H9 (cell line): ENCODE data around the gene PCDHGA2. TPM values are rescaled to one million over a fixed set of nuclear protein-coding genes. Genes with fewer than 3 reads are reported as not detected.

Experiments
- DNase-seq: peaks from one replicate; pipeline ENCODE4 v3.0.0-alpha.2; 2017
- H2AFZ ChIP-seq: one replicate; pipeline ENCODE4 v1.6.1; 2013; ENCODE audit warnings: mild to moderate bottlenecking, low read length, control low read depth, moderate library complexity
- H2AK5ac ChIP-seq: 2 replicates; pipeline ENCODE4 v1.6.1; 2013; ENCODE audit warnings: low read length, control low read depth, mixed read lengths; ENCODE audit not compliant: insufficient read length
- H2BK120ac ChIP-seq: one replicate; pipeline ENCODE4 v1.6.1; 2013; ENCODE audit warnings: low read depth, mild to moderate bottlenecking, low read length, control low read depth, inconsistent platforms; ENCODE audit not compliant: poor library complexity, severe bottlenecking
- H2BK12ac ChIP-seq: 2 replicates; pipeline ENCODE4 v1.6.1; 2013; ENCODE audit warnings: low read length, control low read depth, mixed read lengths, low read depth; ENCODE audit not compliant: insufficient read length
- H2BK15ac ChIP-seq: 2 replicates; pipeline ENCODE4 v1.6.1; 2013; ENCODE audit warnings: low read depth, low read length, control low read depth
- H2BK20ac ChIP-seq: one replicate; pipeline ENCODE4 v1.6.1; 2013; ENCODE audit warnings: low read depth, mild to moderate bottlenecking, low read length, control low read depth, inconsistent platforms; ENCODE audit not compliant: poor library complexity, severe bottlenecking
- H2BK5ac ChIP-seq: 2 replicates; pipeline ENCODE4 v1.6.1; 2013; ENCODE audit warnings: low read length, control low read depth, mixed read lengths; ENCODE audit not compliant: insufficient read length
- H3K14ac ChIP-seq: 2 replicates; pipeline ENCODE4 v1.6.1; 2013; ENCODE audit warnings: low read length, control low read depth; ENCODE audit not compliant: insufficient read depth
- H3K18ac ChIP-seq: 2 replicates; pipeline ENCODE4 v1.6.1; 2013; ENCODE audit warnings: low read depth, mild to moderate bottlenecking, mixed read lengths, low read length, control low read depth; ENCODE audit not compliant: insufficient read length
- H3K23ac ChIP-seq: 2 replicates; pipeline ENCODE4 v1.6.1; 2013; ENCODE audit warnings: low read length, control low read depth, mixed read lengths, low read depth; ENCODE audit not compliant: insufficient read length
- H3K23me2 ChIP-seq: 2 replicates; pipeline ENCODE4 v1.6.1; 2013; ENCODE audit warnings: low read depth, mild to moderate bottlenecking, mixed read lengths, low read length, control low read depth; ENCODE audit not compliant: insufficient read length, poor library complexity, severe bottlenecking
- H3K27ac ChIP-seq: 2 replicates; pipeline ENCODE4 v1.5.1; 2013; ENCODE audit warnings: low read length, control low read depth, mixed read lengths, low read depth; ENCODE audit not compliant: insufficient read length
- H3K27me3 ChIP-seq: 2 replicates; pipeline ENCODE4 v1.6.1; 2013; ENCODE audit warnings: low read length, control low read depth, inconsistent platforms; ENCODE audit not compliant: insufficient read depth
- H3K4ac ChIP-seq: 2 replicates; pipeline ENCODE4 v1.6.1; 2013; ENCODE audit warnings: low read depth, mild to moderate bottlenecking, control low read depth, inconsistent platforms, low read length, moderate library complexity
- H3K4me1 ChIP-seq: 2 replicates; pipeline ENCODE4 v1.6.1; 2013; ENCODE audit warnings: low read length, control low read depth, inconsistent platforms; ENCODE audit not compliant: insufficient read depth
- H3K4me2 ChIP-seq: 2 replicates; pipeline ENCODE4 v1.6.1; 2013; ENCODE audit warnings: low read length, control low read depth, mixed read lengths; ENCODE audit not compliant: insufficient read length, insufficient read depth
- H3K56ac ChIP-seq: 2 replicates; pipeline ENCODE4 v1.6.1; 2013; ENCODE audit warnings: low read depth, mild to moderate bottlenecking, mixed read lengths, low read length, control low read depth; ENCODE audit not compliant: insufficient read length
- H3K79me1 ChIP-seq: 2 replicates; pipeline ENCODE4 v1.6.1; 2013; ENCODE audit warnings: low read depth, mild to moderate bottlenecking, moderate library complexity, low read length, control low read depth, inconsistent platforms; ENCODE audit not compliant: insufficient read depth, poor library complexity, severe bottlenecking
- H3K79me2 ChIP-seq: 2 replicates; pipeline ENCODE4 v1.6.1; 2013; ENCODE audit warnings: low read length, control low read depth, inconsistent platforms; ENCODE audit not compliant: insufficient read depth
- H3K9ac ChIP-seq: 2 replicates; pipeline ENCODE4 v1.6.1; 2013; ENCODE audit warnings: low read length, control low read depth, mixed read lengths; ENCODE audit not compliant: insufficient read length; ENCODE audit errors: extremely low read depth
- H3K9me3 ChIP-seq: one replicate; pipeline ENCODE4 v1.6.1; 2013; ENCODE audit warnings: low read depth, low read length, inconsistent platforms; ENCODE audit not compliant: control insufficient read depth
- H3T11ph ChIP-seq: one replicate; pipeline ENCODE4 v1.6.1; 2013; ENCODE audit warnings: mild to moderate bottlenecking, low read length, control low read depth, inconsistent platforms
- H4K20me1 ChIP-seq: one replicate; pipeline ENCODE4 v1.6.1; 2013; ENCODE audit not compliant: control insufficient read depth, insufficient read length, insufficient read depth
- H4K5ac ChIP-seq: 2 replicates; pipeline ENCODE4 v1.6.1; 2013; ENCODE audit warnings: low read depth, mild to moderate bottlenecking, mixed read lengths, low read length, control low read depth; ENCODE audit not compliant: insufficient read length
- H4K8ac ChIP-seq: replicated peaks from 2 replicates; pipeline ENCODE4 v1.6.1; 2013; ENCODE audit warnings: low read length, control low read depth, mixed read lengths, low read depth; ENCODE audit not compliant: insufficient read length
- H4K91ac ChIP-seq: 2 replicates; pipeline ENCODE4 v1.6.1; 2013; ENCODE audit warnings: low read depth, mild to moderate bottlenecking, moderate library complexity, mixed read lengths, low read length, control low read depth; ENCODE audit not compliant: insufficient read length
- H3K27ac Mint-ChIP-seq, 3 experiments: 2 replicates in 2 of 3; 3 replicates in 1 of 3; pipeline ENCODE4 v1.8.0; 2020 to 2021; ENCODE audit warnings: mixed read lengths in 3 of 3, mild to moderate bottlenecking in 1 of 3, moderate library complexity in 1 of 3
- H3K27me3 Mint-ChIP-seq: 2 replicates; pipeline ENCODE4 v1.8.0; 2021; ENCODE audit warnings: low read depth, mild to moderate bottlenecking, moderate library complexity, mixed read lengths
- H3K36me3 Mint-ChIP-seq, 3 experiments: 2 replicates in 2 of 3; 3 replicates in 1 of 3; pipeline ENCODE4 v1.8.0; 2020 to 2021; ENCODE audit warnings: low read depth in 3 of 3, mixed read lengths in 3 of 3; ENCODE audit not compliant: insufficient read depth in 1 of 3
- H3K4me1 Mint-ChIP-seq, 2 experiments: 2 replicates each; pipeline ENCODE4 v1.8.0; 2020; ENCODE audit warnings: mixed read lengths in 2 of 2
- H3K4me3 Mint-ChIP-seq, 2 experiments: 2 replicates in 1 of 2; 3 replicates in 1 of 2; pipeline ENCODE4 v1.8.0; 2020 to 2021; ENCODE audit warnings: mild to moderate bottlenecking in 2 of 2, mixed read lengths in 2 of 2, moderate library complexity in 1 of 2
- H3K9me3 Mint-ChIP-seq, 2 experiments: 2 replicates in 1 of 2; 3 replicates in 1 of 2; pipeline ENCODE4 v1.8.0; 2020; ENCODE audit warnings: mild to moderate bottlenecking in 2 of 2, mixed read lengths in 2 of 2, moderate library complexity in 1 of 2
- WGBS: extraction: QIAGEN DNeasy Blood & Tissue Kit; methylation state at CpG from one replicate; pipeline ENCODE4 v1.1.7; 2013; ENCODE audit warnings: missing lambda C conversion rate, low lambda C conversion rate, mixed read lengths; ENCODE audit not compliant: insufficient read length; ENCODE audit errors: extremely low coverage; 5-methylcytosine and 5-hydroxymethylcytosine counted together
- total RNA-seq: library from RNA; stranded (reverse); gene quantifications from 2 replicates; pipeline ENCODE4 v1.2.1, GENCODE V29; 2021
- TF ChIP-seq, protein P1 (sequence below): fragments of 200-600 bp; sonication (generic); conservative IDR thresholded peaks from 3 replicates; pipeline ENCODE4 v1.8.0; 2021; ENCODE audit warnings: antibody characterized with exemption, mild to moderate bottlenecking

The PCDHGA2 gene
- total RNA-seq, 1 experiment from 2014 or later, result 0.90 TPM

DNA sequence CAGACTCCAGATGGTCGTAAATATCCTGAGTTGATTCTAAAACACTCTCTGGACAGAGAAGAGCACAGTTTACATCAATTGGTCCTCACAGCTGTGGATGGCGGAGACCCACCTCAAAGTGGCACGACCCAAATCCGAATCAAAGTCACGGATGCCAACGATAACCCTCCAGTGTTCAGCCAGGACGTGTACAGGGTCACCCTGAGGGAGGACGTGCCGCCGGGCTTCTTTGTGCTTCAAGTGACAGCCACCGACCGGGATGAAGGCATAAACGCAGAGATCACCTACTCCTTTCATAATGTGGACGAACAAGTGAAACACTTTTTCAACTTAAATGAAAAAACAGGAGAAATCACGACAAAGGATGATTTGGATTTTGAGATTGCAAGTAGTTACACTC, 22.1 kb downstream of the PCDHGA2 start:
- H3K23ac ChIP-seq, result no peak overlapping the region
- H3K18ac ChIP-seq, result no peak overlapping the region
- no peak for DNase-seq
- no peak overlapping the region for H2BK120ac ChIP-seq
- no peak overlapping the region for H4K8ac ChIP-seq
- no peak overlapping the region for H3K4me3 Mint-ChIP-seq
- no peaks in the 10 kb centered on the region for H3K79me2 ChIP-seq
- H3K27me3 ChIP-seq, result no peaks in the 10 kb centered on the region
- no peak overlapping the region for H2BK5ac ChIP-seq
- no peak overlapping the region for H2AFZ ChIP-seq
- H3K9ac ChIP-seq, result no peak overlapping the region
- peaks cover 73% of the 10 kb centered on the region in 2 experiments for H3K9me3 Mint-ChIP-seq
- no peaks in the 10 kb centered on the region for H4K20me1 ChIP-seq
- H3K4me1 Mint-ChIP-seq, result peaks cover 7 to 15% of the 10 kb centered on the region in 2 experiments; a peak in 3 of 4 replicates
- H3K27ac Mint-ChIP-seq, result peak overlapping the region in 1 of 3 experiments; percentile 24; a peak in 1 of 7 replicates
- H3K36me3 Mint-ChIP-seq, result peaks cover 44 to 72% (median 64%) of the 10 kb centered on the region in 3 experiments
- H2BK20ac ChIP-seq, result no peak overlapping the region
- no peak overlapping the region for H3K4me2 ChIP-seq
- H2BK12ac ChIP-seq, result no peak overlapping the region
- peaks cover 31% of the 10 kb centered on the region for H3K9me3 ChIP-seq
- H3T11ph ChIP-seq, result no peak overlapping the region
- no peak overlapping the region for H4K91ac ChIP-seq
- H3K27me3 Mint-ChIP-seq, result peaks cover 7% of the 10 kb centered on the region
- TF ChIP-seq, protein P1, sequence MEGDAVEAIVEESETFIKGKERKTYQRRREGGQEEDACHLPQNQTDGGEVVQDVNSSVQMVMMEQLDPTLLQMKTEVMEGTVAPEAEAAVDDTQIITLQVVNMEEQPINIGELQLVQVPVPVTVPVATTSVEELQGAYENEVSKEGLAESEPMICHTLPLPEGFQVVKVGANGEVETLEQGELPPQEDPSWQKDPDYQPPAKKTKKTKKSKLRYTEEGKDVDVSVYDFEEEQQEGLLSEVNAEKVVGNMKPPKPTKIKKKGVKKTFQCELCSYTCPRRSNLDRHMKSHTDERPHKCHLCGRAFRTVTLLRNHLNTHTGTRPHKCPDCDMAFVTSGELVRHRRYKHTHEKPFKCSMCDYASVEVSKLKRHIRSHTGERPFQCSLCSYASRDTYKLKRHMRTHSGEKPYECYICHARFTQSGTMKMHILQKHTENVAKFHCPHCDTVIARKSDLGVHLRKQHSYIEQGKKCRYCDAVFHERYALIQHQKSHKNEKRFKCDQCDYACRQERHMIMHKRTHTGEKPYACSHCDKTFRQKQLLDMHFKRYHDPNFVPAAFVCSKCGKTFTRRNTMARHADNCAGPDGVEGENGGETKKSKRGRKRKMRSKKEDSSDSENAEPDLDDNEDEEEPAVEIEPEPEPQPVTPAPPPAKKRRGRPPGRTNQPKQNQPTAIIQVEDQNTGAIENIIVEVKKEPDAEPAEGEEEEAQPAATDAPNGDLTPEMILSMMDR, result no peak
- H3K14ac ChIP-seq, result no peak overlapping the region
- no peaks in the 10 kb centered on the region for H3K79me1 ChIP-seq
- no peak overlapping the region for H3K4ac ChIP-seq
- no peak overlapping the region for H4K5ac ChIP-seq
- no peak overlapping the region for H2BK15ac ChIP-seq
- H2AK5ac ChIP-seq, result no peak overlapping the region
- no peaks in the 10 kb centered on the region for H3K4me1 ChIP-seq
- H3K23me2 ChIP-seq, result no peaks in the 10 kb centered on the region
- no peak overlapping the region for H3K27ac ChIP-seq
- H3K56ac ChIP-seq, result no peak overlapping the region
- WGBS, result no CpG with 5 or more reads among the region's 15 CpGs
